HG02610 (cell line): ENCODE measurements around the gene NTRK3.

Experiments used
- ATAC-seq: cut with Tn5 transposase; IDR thresholded peaks from one replicate; pipeline ENCODE4 v1.9.1; 2021; ENCODE audit warnings: mild to moderate bottlenecking, moderate library complexity; ENCODE audit not compliant: unreplicated experiment

NTRK3 gene

DNA sequence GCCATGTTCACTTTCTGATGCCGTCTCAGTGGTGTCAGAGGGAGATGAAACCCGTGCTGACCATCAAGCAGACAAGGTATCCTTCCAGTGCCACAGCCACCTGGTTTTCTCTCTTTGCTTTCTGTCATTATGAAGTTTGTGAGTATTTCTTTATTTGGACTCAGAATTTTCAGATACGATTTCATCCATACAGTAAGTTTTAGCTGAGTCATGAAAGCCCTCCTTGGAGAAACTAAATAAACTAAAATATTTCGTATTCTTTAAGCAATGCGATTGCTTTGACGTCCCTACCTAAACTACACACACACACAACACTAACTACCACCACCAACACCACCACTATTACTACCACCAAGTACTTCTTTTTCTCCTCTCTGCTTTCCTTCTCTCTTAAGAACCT, 350.1 kb downstream of the NTRK3 start:
- no peak for ATAC-seq

DNA sequence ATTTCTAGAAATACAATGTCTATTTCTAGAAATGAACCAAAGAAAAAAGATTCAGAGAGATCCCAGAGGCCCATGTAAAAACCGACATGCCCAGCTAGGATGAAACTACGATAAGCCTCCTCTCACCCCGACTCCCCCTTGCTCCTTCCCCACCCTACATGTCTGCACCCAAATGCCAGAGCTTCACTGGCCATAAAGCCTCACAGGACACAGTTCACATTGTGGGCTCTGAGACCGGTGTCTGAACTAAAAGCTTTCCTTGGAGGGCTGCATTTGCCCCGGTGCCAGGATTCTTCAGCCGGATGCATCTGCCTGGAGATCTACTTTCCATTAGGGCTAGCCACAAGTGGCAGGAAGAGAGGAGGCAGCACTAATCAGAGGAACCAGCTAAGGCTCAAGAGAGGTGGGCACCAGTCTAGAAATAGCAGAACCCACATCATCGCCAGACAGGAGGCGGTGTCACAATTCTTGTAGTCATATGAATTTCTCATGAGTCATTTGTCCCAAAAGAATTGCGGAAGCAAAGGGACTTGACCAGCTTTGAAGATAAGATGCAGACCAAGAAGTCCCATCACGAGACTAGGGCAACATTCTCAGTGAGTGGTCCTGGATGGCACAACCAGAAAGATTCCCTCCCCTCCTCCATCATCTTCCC, 353.6 kb downstream of the NTRK3 start:
- no peak for ATAC-seq

DNA sequence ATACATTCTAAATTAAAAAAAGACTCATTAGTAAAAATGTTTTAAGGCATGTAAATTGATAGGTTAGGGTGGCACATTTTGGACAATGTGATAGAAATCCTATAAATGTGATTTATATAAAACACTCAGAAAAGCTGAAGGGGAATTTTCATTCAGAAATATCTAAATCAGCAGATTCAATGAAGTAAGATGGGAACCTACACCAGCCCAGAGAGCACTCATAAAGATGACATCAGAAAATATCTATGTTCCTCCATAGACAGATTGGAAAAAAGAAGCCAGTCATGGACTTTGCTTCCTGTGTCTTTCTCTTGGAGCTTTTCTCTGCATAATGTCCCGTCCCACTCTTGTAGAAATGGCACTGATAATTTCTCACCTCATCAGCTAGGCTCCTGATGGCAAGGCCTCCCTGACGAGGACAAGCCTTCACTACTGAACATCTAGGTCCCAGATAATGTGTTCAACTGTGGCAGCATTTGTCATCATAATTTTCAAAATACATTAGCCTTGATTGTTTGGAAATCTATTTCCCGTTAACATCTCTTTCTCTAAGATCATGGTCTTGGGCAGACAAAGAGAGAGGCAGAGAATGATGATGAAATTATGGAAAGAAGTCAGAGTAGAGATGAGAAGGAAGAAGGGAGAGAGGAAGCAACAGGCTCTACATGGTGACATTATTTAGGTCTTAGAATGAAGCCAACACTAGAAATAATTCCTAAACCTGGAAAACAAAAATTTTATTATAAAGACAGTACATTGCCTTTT, 354.4 kb downstream of the NTRK3 start:
- no peak for ATAC-seq

DNA sequence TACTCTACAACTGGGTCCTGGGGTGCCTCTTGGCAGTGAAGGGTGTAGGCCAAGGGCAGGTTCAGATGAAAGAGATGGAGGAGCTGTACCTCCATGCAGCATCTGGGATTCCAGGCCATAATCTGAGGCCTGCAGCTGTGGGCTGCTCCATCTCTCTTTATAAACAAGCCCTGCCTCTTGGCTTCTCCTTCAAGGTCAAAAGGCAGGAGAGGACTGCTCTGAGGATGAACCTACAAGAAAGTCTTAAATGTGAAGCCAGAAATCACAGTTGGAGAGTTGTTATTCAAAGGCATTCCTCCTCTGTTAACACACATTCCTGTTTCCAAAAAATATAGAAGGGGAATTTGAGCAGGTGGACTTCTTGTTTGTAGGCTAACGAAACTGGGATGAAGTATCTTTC, 355.5 kb downstream of the NTRK3 start:
- ATAC-seq: no peak

DNA sequence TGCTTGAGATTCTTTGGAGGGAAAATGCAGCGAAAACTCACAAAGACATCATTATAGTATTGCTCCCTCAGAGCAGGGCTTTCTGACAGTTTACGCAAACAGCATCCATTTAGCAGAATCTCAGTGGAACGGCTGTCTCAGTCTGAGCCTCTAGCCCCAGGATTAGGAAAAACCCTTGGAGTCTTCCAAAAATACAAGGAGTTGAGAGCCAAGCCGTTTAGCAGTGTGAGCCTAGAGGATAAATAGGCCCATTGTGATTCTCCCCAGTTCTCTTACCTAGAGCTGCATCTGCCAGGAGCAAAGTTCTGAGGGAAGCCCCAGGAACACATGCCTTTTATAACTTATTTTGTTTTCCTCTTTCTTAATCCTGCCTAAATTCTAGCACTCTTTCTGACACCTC, 359.6 kb downstream of the NTRK3 start:
- ATAC-seq: no peak

DNA sequence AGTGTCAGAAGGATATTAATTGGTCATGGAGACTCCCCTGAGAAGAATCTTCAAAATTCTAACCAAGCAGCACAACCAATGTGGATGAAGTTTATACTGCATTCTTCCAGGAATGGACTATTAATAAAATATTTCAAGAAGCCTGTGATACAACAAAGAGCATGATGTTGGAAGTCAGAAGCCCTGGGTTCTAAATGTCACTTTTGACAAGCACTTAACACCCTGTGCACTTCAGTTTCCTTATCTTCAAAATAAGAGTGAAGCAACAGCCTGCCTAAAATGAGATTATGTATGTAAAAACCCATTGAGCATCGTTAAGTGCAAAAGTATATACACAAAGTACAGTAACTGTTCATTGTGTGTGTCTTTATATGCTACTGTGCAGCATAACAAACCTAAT, 369.4 kb downstream of the NTRK3 start:
- no peak for ATAC-seq

DNA sequence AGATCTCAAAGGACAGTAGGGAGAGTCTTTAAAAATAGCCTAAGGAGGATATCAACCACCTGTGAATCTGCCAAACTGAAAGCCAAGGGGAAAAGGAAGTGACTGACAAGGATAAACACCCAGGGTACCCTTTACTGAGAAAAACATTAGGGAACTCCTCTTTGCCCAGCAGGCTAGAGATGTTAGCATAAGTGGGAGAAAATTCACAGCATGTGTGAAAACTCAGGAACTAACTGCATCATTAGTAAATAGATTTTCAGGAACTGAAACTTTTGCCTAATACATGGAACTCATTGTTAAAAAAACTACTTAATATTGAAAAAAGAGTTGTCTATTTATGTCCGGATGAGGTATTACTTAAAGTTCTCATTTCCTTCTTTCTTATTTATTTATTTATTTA, 375.5 kb downstream of the NTRK3 start:
- no peak for ATAC-seq

DNA sequence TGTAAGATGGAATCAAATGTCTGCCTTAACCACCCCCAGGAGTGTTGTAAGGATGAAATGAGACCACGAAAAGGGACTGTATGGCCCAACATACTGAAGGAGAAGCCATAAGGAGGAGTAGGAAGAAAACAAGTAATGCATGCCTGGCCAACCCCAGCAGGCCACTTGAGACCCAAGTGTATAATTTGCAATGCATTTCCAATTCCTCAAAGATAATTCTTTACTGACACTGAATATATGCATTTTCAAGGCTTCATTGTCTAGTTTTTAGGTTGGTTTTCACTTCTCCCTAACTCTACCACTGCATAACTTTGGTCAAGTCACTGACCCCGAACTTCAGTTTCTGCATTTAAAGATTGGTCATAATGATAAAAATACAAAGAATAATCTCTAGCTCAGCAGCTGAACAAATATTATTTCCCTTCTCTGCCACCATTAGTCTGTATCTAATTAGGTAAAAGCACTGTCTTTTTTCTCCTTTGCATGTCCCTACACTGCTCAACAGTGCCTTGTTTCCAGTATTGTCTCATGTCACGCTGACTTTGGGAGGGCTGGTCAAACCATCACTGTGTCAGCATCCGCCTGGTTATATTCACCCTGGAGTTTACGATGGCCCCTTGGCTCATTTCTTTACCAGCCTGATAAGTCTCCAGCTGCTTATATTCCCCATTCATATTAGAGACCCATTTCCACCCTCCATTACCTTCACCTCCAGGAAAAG, 378.6 kb downstream of the NTRK3 start:
- no peak for ATAC-seq

DNA sequence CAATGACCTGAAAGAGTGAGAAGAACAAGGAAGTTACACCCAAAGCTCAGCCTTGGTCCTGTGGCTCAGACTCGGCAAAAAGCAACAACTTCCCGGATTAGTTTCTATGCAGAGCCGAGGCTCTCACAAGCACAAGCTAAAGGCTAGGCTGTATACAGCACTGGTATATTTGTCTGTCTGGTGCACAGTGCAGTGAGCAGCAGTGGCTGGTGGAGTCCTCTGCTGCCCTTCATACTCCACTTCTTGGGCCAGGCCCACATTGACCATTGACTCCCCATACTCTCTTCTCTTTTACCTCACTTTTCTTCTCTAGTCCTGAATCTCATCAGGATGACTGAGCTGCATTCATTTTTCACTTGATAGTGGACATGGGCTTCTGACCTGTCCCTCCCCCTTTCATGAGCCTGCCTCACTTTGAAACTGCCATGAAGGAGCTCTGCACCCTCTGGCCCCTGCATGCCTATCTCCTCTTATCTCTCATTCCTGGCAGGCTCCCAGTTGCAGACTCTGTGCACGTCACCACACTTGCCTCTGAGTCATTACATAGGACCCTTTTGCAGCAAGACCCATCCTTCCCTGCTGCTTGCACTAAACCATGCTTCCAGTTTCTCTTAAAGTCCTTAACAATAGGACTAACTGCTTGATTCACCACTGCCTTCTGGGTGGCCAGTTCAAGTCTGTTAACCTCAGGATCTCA, 379.3 kb downstream of the NTRK3 start:
- no peak for ATAC-seq

DNA sequence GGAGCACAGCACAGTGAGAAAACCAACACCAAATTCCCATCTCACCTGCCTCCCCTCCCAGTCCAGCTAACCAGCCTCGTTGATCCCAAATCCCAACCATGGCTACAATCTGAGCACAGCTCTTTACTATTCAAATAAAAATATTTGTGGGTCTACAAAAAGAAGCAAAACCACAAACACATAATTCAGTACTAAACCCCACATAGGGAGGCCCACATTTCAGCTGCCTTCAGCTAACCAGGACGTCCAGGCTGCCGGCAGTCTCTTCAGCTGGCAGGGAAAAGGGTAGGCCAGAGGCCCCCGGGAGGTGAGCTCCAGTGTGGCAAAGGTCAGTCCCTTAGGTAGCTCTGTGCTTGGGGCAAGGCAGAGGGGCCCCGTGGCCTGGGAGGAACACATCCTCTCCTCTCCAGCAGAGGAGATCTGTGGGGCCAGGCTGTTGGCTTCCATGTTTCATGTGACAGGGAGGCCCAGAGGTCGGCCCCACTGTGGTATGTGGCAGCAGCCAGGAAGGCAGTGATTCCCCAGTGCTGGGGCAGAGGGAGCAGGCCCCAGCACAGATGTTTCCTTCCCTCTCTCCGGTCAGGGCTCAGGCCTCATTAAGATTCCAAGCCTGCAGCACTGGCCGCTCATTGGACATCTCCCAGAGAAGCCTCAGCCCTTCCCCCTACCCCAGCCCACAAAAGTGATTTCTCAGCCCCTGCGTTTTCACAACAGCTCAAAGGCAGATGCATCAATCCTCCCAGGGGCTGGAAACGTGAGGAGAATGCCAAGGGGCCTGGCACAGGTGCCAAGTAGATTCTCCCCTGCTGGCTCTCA, 381.4 kb downstream of the NTRK3 start:
- no peak for ATAC-seq

DNA sequence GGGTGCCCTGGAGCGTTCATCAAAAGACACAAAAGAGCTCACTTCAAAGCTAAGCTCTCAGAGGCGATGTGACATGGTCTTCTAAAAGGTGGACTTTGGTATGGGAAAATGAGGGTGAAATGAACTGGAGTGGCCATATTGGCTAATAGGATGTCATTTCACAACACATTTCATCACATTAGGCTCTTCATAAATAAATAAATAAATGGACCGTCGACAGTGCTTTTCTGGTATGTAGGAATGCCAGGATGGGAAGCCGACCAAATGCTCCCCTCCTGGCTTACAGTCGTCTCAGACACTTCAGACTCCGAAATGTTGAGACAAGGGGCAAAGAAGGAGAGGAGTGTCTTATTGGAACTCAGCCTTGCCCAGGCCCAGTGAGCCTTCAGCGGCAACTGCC, 383.0 kb downstream of the NTRK3 start:
- ATAC-seq: no peak

DNA sequence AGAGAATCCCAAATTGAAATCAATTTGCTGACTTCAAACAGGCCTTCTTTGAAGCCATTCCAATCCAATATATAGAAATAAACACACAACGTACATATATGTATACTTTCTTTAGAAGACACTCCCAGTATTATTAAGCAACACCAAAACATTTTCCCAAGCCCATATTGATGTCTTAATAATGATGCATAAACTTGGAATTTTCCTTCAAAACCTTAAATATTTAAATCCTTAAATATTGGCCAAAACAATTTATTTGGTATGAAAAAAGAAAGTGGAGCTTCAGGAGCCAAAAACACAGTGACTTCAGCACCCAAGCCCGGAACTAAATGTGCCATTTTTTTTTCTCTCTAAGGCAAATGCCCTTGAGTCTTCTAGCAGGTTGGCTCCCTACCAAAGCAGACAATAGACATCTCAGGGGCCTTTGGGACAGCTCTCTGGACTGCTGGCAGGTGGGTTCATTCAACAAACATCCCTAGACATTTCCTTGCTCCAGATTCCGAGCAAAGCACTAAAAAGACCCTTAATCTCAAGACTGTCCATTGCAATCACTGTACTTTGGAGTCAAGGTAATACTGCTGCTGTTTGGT, 384.7 kb downstream of the NTRK3 start:
- no peak for ATAC-seq

DNA sequence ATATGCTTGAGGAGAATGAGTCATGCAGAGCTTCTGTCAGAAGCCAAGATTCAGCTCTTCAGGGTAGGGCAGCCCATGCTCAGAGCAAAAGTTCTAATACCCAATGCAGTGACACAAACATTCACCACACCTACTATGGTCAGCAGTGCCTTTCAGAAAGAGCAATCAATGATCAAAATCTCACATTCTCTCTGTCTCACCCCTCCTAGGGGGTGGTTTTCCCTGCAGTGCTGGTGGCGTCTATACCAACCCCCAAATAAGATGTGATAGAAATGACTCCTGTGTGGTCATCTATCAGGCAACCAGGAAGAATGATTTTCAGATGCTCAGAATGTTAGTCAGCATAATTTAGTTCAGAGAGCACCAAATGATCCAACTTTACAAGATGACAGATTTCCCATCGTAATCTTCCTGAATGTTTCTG, 385.3 kb downstream of the NTRK3 start:
- ATAC-seq: no peak

DNA sequence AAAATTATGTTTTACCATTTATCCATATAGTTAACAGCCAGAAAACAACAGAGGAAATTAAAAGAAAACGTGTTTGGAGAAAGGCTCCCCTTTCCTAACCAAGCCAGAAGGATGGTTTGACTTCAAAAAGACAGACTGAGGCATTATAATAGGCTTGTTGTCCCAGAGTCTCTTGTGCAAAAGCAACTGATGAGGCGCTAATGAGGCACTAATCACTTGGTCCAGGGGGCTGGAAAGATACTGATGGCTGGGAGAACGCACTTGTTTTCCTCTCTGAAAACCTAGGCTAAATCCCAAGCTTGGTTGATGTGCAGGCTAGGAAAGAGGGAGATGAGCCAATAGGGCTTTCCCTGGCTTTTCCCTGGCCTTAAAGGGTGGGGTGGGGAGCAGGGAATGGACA, 389.6 kb downstream of the NTRK3 start:
- no peak for ATAC-seq

DNA sequence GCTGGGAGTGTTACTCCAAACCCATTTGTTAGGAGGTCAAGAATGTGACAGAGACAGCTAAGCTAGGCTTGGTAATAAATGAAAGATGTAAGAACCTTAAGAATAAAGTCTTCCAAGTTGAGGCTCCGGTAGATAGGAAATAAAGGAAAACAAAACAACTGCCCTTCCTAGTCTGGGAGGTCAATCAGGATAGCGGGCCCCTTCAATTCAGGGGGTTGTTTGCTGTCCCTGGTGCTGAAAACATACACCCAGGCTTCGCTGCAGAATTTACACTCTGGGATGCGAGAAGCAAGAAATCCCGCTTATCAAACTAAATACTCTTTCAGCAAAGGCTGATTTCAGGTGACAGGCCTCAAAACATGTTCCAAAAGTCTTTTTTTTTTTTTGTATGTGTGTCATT, 393.4 kb downstream of the NTRK3 start:
- ATAC-seq: no peak

DNA sequence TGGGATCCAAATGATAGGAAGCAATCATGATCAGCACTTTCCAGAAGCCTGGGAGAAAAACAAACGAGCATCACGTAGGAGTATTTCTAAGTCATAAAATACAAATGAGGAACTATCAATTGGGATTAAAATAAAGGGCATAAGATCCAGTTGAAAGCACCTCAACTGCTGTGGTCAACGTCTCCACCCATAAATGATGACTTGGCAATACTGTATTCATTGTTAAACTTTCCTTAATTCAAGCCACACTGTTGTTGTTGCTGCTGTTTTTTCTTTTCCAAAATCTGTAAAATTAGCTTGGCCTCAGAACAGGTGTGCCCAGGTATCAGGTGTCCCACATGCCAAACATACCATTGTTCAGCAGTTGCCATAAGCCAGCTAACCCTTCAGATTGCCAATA, 395.8 kb downstream of the NTRK3 start:
- ATAC-seq: no peak

DNA sequence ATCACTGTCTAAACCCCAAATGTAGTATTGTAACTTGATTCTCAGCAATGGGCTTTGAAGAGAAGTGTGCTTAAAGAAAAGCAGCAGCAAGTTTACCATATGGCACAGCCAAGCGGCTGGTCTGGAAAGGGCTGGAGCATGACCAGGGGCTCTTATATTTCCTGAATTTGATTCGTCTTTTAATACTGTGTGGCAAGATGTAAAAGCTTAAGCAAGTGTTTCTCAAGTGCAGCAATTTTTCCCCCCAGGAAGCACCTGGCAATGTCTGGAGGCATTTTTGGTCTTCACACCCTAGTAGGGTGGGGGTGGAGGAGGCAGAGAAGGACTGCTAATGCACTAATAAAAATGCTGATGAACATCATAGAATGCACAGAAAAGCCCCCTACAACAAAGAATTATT, 397.9 kb downstream of the NTRK3 start:
- no peak for ATAC-seq

DNA sequence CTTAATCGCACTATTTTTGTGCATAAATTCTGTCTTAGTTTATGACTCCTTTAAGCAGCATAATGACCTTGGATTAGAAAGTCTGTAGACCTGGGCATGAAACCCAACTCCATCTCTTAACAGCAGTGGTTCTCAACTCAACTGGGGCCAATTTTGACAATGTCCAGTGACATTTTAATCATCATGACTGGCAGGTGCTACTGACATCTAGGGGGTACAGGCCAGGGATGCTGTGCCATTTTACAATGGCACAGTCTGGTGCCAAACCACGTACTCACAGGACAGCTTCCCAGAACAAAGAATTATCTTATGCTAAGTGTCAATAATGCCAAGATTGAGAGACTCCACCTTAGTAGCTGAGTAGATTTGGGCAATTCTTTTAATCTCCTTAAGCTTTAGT, 405.0 kb downstream of the NTRK3 start:
- no peak for ATAC-seq

DNA sequence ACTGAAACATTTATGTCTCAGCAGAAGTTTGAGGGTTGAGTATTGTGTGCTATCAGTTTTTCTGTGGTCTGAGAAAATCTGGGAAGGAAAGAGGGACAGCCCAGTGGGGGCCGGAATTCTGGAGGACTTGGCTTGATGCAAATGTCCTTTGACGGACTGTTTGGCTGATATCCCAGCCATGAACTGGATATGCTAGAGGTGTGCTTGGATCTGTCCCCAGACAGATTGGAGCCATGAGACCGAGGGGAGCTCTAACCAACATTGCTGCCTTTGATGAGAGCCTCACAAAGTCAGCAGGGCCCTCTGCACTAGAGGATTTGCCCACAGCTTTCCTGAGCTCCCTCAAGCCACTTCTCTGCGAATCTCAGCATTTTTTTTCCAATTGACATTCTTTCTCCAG, 405.6 kb downstream of the NTRK3 start:
- no peak for ATAC-seq

DNA sequence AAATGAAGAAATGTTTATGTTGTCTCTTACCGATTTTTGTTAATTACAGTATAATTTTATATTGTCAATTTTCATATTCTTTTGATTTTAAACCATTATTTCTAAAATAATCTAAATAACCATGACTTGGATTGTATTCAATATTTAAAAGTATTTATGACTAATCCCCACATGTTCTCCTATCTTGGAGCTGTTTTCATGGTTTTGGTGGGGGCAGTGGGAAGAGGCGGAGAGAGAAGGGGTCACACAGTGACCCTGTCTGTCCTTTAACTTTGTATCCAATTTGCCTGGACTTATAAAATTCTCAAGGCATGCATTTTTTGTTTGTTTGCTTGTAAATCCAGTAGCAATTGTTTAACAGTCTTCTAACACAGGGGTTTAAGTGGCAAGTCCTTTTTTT, 407.4 kb downstream of the NTRK3 start:
- no peak for ATAC-seq
